ENCODE measurements around the gene SERTAD2. TPM values are rescaled to one million over a fixed set of nuclear protein-coding genes. Genes with fewer than 3 reads are reported as not detected.

SERTAD2 gene
- total RNA-seq, 4 donors from 2014 or later: 13.7 to 17.3 (median 16.6) TPM

GRCh38 chr2:64630752-64631151, 23.0 kb downstream of the SERTAD2 start:
- Histone ChIP-seq H3K4me1 (peaks cover 10 to 23% of the 10 kb centered on the region in 2 donors), H3K27ac (no peak overlapping the region), H3K27me3 (no peaks in the 10 kb centered on the region), H3K4me3 (replicated peaks in 1 of 3) (no peak overlapping the region), H3K36me3 (peaks cover 4 to 6% of the 10 kb centered on the region in 2 donors), H3K9me3 (no peaks in the 10 kb centered on the region)
- 93 to 94% methylated on average over 10 of the region's 10 CpGs for WGBS, 2 donors
- DNase-seq: no peak
- no peak for TF ChIP-seq POLR2A (IDR thresholded peaks at IDR 0.05)
- no peak for TF ChIP-seq CTCF (IDR thresholded peaks at IDR 0.05)
- intact Hi-C loops (cut with DNase I): no loop called here

- DNase-seq: no peak
- no peaks in the 10 kb centered on the region for H3K9me3 ChIP-seq
- no peak overlapping the region for H3K4me3 ChIP-seq (replicated peaks in 1 of 3)
- H3K27me3 ChIP-seq: no peaks in the 10 kb centered on the region
- TF ChIP-seq CTCF (IDR thresholded peaks at IDR 0.05): no peak
- TF ChIP-seq POLR2A (IDR thresholded peaks at IDR 0.05): no peak
- intact Hi-C loops (cut with DNase I): no loop called here
- H3K36me3 ChIP-seq: no peaks in the 10 kb centered on the region
- H3K27ac ChIP-seq: no peak overlapping the region
- peaks cover 10 to 23% of the 10 kb centered on the region in 2 donors for H3K4me1 ChIP-seq
- WGBS, 2 donors: 95 to 97% methylated on average over 7 of the region's 7 CpGs
Observed at GRCh38 chr2:64629875-64630274, 23.8 kb downstream of the SERTAD2 start.

GRCh38 chr2:64629329-64629781, 24.4 kb downstream of the SERTAD2 start:
- TF ChIP-seq POLR2A (IDR thresholded peaks at IDR 0.05) (no peak), CTCF (IDR thresholded peaks at IDR 0.05) (no peak)
- Histone ChIP-seq H3K27ac (no peak overlapping the region), H3K36me3 (no peaks in the 10 kb centered on the region), H3K4me3 (replicated peaks in 1 of 3) (no peak overlapping the region), H3K9me3 (no peaks in the 10 kb centered on the region), H3K4me1 (peaks cover 10 to 23% of the 10 kb centered on the region in 2 donors), H3K27me3 (no peaks in the 10 kb centered on the region)
- intact Hi-C loops (cut with DNase I): no loop called here
- 54 to 58% methylated on average over 10 of the region's 10 CpGs for WGBS, 2 donors
- DNase-seq: peak; percentile 68 to 81

- TF ChIP-seq POLR2A (IDR thresholded peaks at IDR 0.05) (no peak), CTCF (IDR thresholded peaks at IDR 0.05) (no peak)
- Histone ChIP-seq H3K36me3 (no peaks in the 10 kb centered on the region), H3K9me3 (no peaks in the 10 kb centered on the region), H3K27me3 (no peaks in the 10 kb centered on the region), H3K4me1 (peaks cover 10 to 23% of the 10 kb centered on the region in 2 donors), H3K4me3 (replicated peaks in 1 of 3) (no peak overlapping the region), H3K27ac (no peak overlapping the region)
- intact Hi-C loops (cut with DNase I): no loop called here
- no peak for DNase-seq
- WGBS, 2 donors: 91 to 94% methylated on average over 14 of the region's 14 CpGs
Observed at GRCh38 chr2:64627860-64628841, 25.6 kb downstream of the SERTAD2 start.

All from thyroid gland (tissue), 4 donors.